K562 (cell line): ENCODE data around the gene ARL10. TPM values are rescaled to one million over a fixed set of nuclear protein-coding genes. Genes with fewer than 3 reads are reported as not detected.

Source experiments
- ATAC-seq: fragments of 200-7000 bp; cut with Tn5 transposase; 3 replicates; pipeline ENCODE4 v1.9.1; 2020; ENCODE audit warnings: moderate library complexity
- BruUV-seq: library from RNA; stranded (reverse); fragments of 400-500 nt; replicated peaks from 2 replicates; lab custom pipeline; 2021; lab: Mats Ljungman, UMichigan
- CTCF ChIA-PET: fragments of 300-600 bp; formaldehyde crosslinking; extraction: SDS; loops from one replicate; lab custom pipeline; 2021; ENCODE audit warnings: low intra/inter-chr PET ratio; lab: Yijun Ruan, JAX
- POLR2A ChIA-PET: fragments of 300-600, 350-650 bp; sonication (Branson Sonifier 250); formaldehyde crosslinking; extraction: SDS; loops from one replicate; lab custom pipeline; 2021; ENCODE audit warnings: antibody characterized with exemption, inconsistent platforms; lab: Yijun Ruan, JAX
- DNase-seq, 4 experiments: peaks; one replicate each; pipeline versions ENCODE4 v3.0.0 to v3.0.0-alpha.2; 2011 to 2018; ENCODE audit warnings: low spot score in 3 of 4, mixed read lengths in 3 of 4; ENCODE audit errors: extremely low read depth in 1 of 4
- FAIRE-seq: peaks from 2 replicates; lab custom pipeline; 2011; peaks lifted over from hg19 to GRCh38; lab: Jason Lieb, UNC
- H2AFZ ChIP-seq: 2 replicates; pipeline ENCODE4 v1.6.0; 2011; ENCODE audit warnings: low read depth, low read length, control low read depth, inconsistent platforms
- H3K27ac ChIP-seq: fragments of 200-600 bp; 3 replicates; pipeline ENCODE4 v1.8.0; 2011; ENCODE audit warnings: low read depth, mild to moderate bottlenecking, control low read depth, inconsistent platforms, low read length, moderate library complexity, mixed read lengths; ENCODE audit errors: extremely low read depth
- H3K27me3 ChIP-seq, 2 experiments: fragments of 300-600 bp in 1 of 2; 2 replicates in 1 of 2; 3 replicates in 1 of 2; pipeline versions ENCODE4 v1.6.0 to v1.8.0; 2011; ENCODE audit warnings: inconsistent platforms in 2 of 2, low read length in 2 of 2, mild to moderate bottlenecking in 1 of 2, mixed read lengths in 1 of 2, moderate library complexity in 1 of 2; ENCODE audit not compliant: control insufficient read depth in 2 of 2, insufficient read depth in 2 of 2
- H3K36me3 ChIP-seq: fragments of 300-600 bp; 3 replicates; pipeline ENCODE4 v1.8.0; 2011; ENCODE audit warnings: mild to moderate bottlenecking, low read length, inconsistent platforms; ENCODE audit not compliant: control insufficient read depth, insufficient read depth
- H3K4me1 ChIP-seq, 2 experiments: fragments of 200-600 bp in 1 of 2; replicated peaks in 1 of 2; 2 replicates in 1 of 2; 3 replicates in 1 of 2; pipeline versions ENCODE4 v1.5.1 to v1.8.0; 2011; ENCODE audit warnings: inconsistent platforms in 2 of 2, low read length in 2 of 2, mild to moderate bottlenecking in 1 of 2, mixed read lengths in 1 of 2, moderate library complexity in 1 of 2; ENCODE audit not compliant: control insufficient read depth in 2 of 2, insufficient read depth in 2 of 2
- H3K4me2 ChIP-seq: 2 replicates; pipeline ENCODE4 v1.6.1; 2011; ENCODE audit warnings: low read length, control low read depth, inconsistent platforms, mixed read lengths; ENCODE audit not compliant: insufficient read depth
- H3K4me3 ChIP-seq: fragments of 200-600 bp; sonication (generic), shearing (Covaris generic); 2 replicates; pipeline ENCODE4 v1.5.1; 2016; ENCODE audit warnings: control low read depth, inconsistent platforms
- H3K79me2 ChIP-seq: fragments of 200-600 bp; 3 replicates; pipeline ENCODE4 v1.8.0; 2011; ENCODE audit warnings: low read length, inconsistent platforms; ENCODE audit not compliant: control insufficient read depth, insufficient read depth
- H3K9ac ChIP-seq, 2 experiments: 2 replicates each; pipeline versions ENCODE4 v1.6.0 to v1.6.1; 2011; ENCODE audit warnings: low read depth in 2 of 2, low read length in 2 of 2, control low read depth in 1 of 2, inconsistent platforms in 1 of 2, mild to moderate bottlenecking in 1 of 2, mixed read lengths in 1 of 2; ENCODE audit not compliant: insufficient read depth in 1 of 2
- H3K9me1 ChIP-seq: one replicate; pipeline ENCODE4 v1.6.0; 2011; ENCODE audit warnings: inconsistent platforms, mild to moderate bottlenecking, low read length, moderate library complexity; ENCODE audit not compliant: control insufficient read depth, insufficient read depth
- H3K9me3 ChIP-seq: replicated peaks from 2 replicates; pipeline ENCODE4 v1.5.1; 2011; ENCODE audit warnings: low read depth, low read length, inconsistent platforms; ENCODE audit not compliant: control insufficient read depth, insufficient read depth
- H4K20me1 ChIP-seq: replicated peaks from 2 replicates; pipeline ENCODE4 v1.6.1; 2011; ENCODE audit warnings: low read length, inconsistent platforms, mixed read lengths; ENCODE audit not compliant: control insufficient read depth, insufficient read depth
- ATF7 ChIP-seq: fragments of 450-650 bp; IDR thresholded peaks from 2 replicates; pipeline ENCODE4 v1.7.1; 2014; ENCODE audit warnings: mild to moderate bottlenecking, moderate library complexity
- BCLAF1 ChIP-seq, 2 experiments: fragments of 450-650 bp in 1 of 2; IDR thresholded peaks; 2 replicates each; pipeline ENCODE4 v1.6.1; 2011 to 2017; ENCODE audit warnings: low read depth in 2 of 2, antibody characterized with exemption in 1 of 2, borderline replicate concordance in 1 of 2, low read length in 1 of 2, mild to moderate bottlenecking in 1 of 2, mixed read lengths in 1 of 2; ENCODE audit not compliant: control insufficient read depth in 1 of 2
- CBFB ChIP-seq: sonication (generic); formaldehyde crosslinking; IDR thresholded peaks from 2 replicates; pipeline ENCODE4 v1.4.0; 2020; ENCODE audit warnings: mild to moderate bottlenecking, missing genetic modification reagents
- E2F4 ChIP-seq: sonication (generic); formaldehyde crosslinking; IDR thresholded peaks from 2 replicates; pipeline ENCODE4 v1.8.0; 2022; ENCODE audit warnings: mild to moderate bottlenecking, low read depth, missing genetic modification reagents
- MEIS2 ChIP-seq: fragments of 450-650 bp; IDR thresholded peaks from 2 replicates; pipeline ENCODE4 v1.6.1; 2014; ENCODE audit warnings: mild to moderate bottlenecking; ENCODE audit not compliant: partially characterized antibody
- NCOA4 ChIP-seq: fragments of 450-650 bp; IDR thresholded peaks from 2 replicates; pipeline ENCODE4 v1.6.1; 2018; ENCODE audit warnings: mild to moderate bottlenecking; ENCODE audit not compliant: partially characterized antibody
- NRF1 ChIP-seq, 2 experiments: fragments of 450-650 bp; IDR thresholded peaks in 1 of 2; conservative IDR thresholded peaks in 1 of 2; 2 replicates each; pipeline ENCODE4 v1.6.1; 2014; ENCODE audit warnings: mild to moderate bottlenecking in 2 of 2
- OTX1 ChIP-seq: fragments of 450-650 bp; formaldehyde crosslinking; IDR thresholded peaks from 2 replicates; pipeline ENCODE4 v1.4.0; 2022; ENCODE audit warnings: mild to moderate bottlenecking
- PHF21A ChIP-seq: fragments of 450-650 bp; IDR thresholded peaks from 2 replicates; pipeline ENCODE4 v1.6.1; 2017; ENCODE audit warnings: low read depth, borderline replicate concordance
- SIN3B ChIP-seq: fragments of 450-650 bp; IDR thresholded peaks from 2 replicates; pipeline ENCODE4 v1.6.1; 2017; ENCODE audit warnings: low read depth, mild to moderate bottlenecking, moderate library complexity
- SMARCE1 ChIP-seq: fragments of 450-650 bp; IDR thresholded peaks from 2 replicates; pipeline ENCODE4 v1.7.1; 2016; ENCODE audit warnings: mild to moderate bottlenecking
- STAT5B ChIP-seq: fragments of 250-450 bp; sonication (Bioruptor Pico); IDR thresholded peaks from 2 replicates; pipeline ENCODE4 v1.8.0; 2021; ENCODE audit warnings: mild to moderate bottlenecking, inconsistent platforms
- TAL1 ChIP-seq: fragments of 450-650 bp; IDR thresholded peaks from 2 replicates; pipeline ENCODE4 v1.6.1; 2016; ENCODE audit warnings: mild to moderate bottlenecking
- TBP ChIP-seq: optimal IDR thresholded peaks from 2 replicates; pipeline ENCODE3; 2011; ENCODE audit warnings: low read depth, low read length, improper control_type of control experiment
- TCF3 ChIP-seq: sonication (generic); formaldehyde crosslinking; IDR thresholded peaks from 2 replicates; pipeline ENCODE4 v1.4.0; 2020; ENCODE audit warnings: mild to moderate bottlenecking, missing genetic modification reagents
- THRA ChIP-seq: fragments of 450-650 bp; IDR thresholded peaks from 2 replicates; pipeline ENCODE4 v1.6.1; 2017; ENCODE audit warnings: mild to moderate bottlenecking, moderate library complexity
- ZEB2 ChIP-seq: fragments of 450-650 bp; IDR thresholded peaks from 2 replicates; pipeline ENCODE4 v1.6.1; 2016
- ZNF197 ChIP-seq: fragments of 200-800 bp; sonication (Bioruptor generic); IDR thresholded peaks from 2 replicates; pipeline ENCODE4 v1.6.1; 2016; ENCODE audit warnings: low read depth, missing genetic modification characterization, missing compliant biosample characterization
- ZNF785 ChIP-seq: fragments of 250-450 bp; sonication (Bioruptor Pico); IDR thresholded peaks from 2 replicates; pipeline ENCODE4 v1.4.0; 2020; ENCODE audit warnings: mild to moderate bottlenecking
- WGBS: fragments of 100-300 bp; shearing (Covaris generic); methylation state at CpG from one replicate; pipeline ENCODE4 v1.1.6; 2016; ENCODE audit warnings: low coverage, mixed read lengths; ENCODE audit not compliant: insufficient coverage; ENCODE audit errors: missing lambda C conversion rate; 5-methylcytosine and 5-hydroxymethylcytosine counted together
- in situ Hi-C: fragments of 300-500 bp; cut with MboI; formaldehyde crosslinking; loops from 4 replicates; pipeline ENCODE4 v1.15.0; 2018; ENCODE audit warnings: inconsistent platforms, mixed read lengths
- intact Hi-C: fragments of 100-400 bp; cut with micrococcal nuclease; formaldehyde crosslinking; loops from 2 replicates; pipeline ENCODE4 v1.14.2; 2022
- polyA plus RNA-seq, 8 experiments: library from polyadenylated mRNA; depleted of rRNA in 4 of 8; stranded (reverse) in 5 of 8; unstranded in 3 of 8; fragments of >200 nt; fragmentation: Nextera tagmentation in 2 of 8; fragmentation: Illumina TruSeq in 1 of 8; extraction: Ambion mirVana in 2 of 8; extraction: Trizol in 1 of 8; gene quantifications; 2 replicates each; pipeline versions ENCODE4 v1.2.1 to v1.2.3, GENCODE V29; 2011 to 2014; ENCODE audit warnings: inconsistent platforms in 1 of 8, missing spikeins in 1 of 8
- total RNA-seq, 7 experiments: library from RNA; depleted of rRNA in 6 of 7; stranded (reverse); fragments of >200 nt in 6 of 7; fragmentation: Illumina TruSeq in 2 of 7; extraction: Trizol in 2 of 7; gene quantifications; 2 replicates each; pipeline versions ENCODE4 v1.2.1 to v1.2.3, GENCODE V29; 2011 to 2021; ENCODE audit warnings: low replicate concordance in 1 of 7

ARL10 gene
- total and polyA plus RNA-seq, 9 of the 15 experiments (the other 6 are each of a cell fraction or from before 2014, with no cell fraction given), result under 0.01 to 0.40 (median 0.34) TPM; not detected in 3

GRCh38 chr5:176420972-176421544, 55.8 kb downstream of the ARL10 start:
- ATAC-seq, result no peak
- Histone ChIP-seq H3K9me3 (peaks cover 6% of the 10 kb centered on the region), H4K20me1 (no peaks in the 10 kb centered on the region), H3K79me2 (peaks cover 2% of the 10 kb centered on the region), H3K9me1 (no peaks in the 10 kb centered on the region), H3K9ac (no peak overlapping the region), H3K27me3 (no peaks in the 10 kb centered on the region), H2AFZ (no peak overlapping the region), H3K4me3 (no peak overlapping the region), H3K4me2 (no peak overlapping the region), H3K4me1 (peaks cover 5 to 11% of the 10 kb centered on the region in 2 experiments; a peak in 4 of 5 replicates), H3K27ac (no peak overlapping the region), H3K36me3 (no peaks in the 10 kb centered on the region)
- in situ Hi-C loops (no loop called here), intact Hi-C loops (no loop called here)
- DNase-seq, result peak in 1 of 4 experiments; percentile 56
- POLR2A ChIA-PET, result interaction anchor here (0.9 to 1.0 kb wide), 2 partner anchors 9 to 149 kb away, joined by 3 read pairs; no protein-coding TSS in a partner anchor
- no peak for FAIRE-seq
- WGBS, result 0% methylated on average over 2 of the region's 2 CpGs
- CTCF ChIA-PET, result no interaction called here
- BruUV-seq, result no TSS peak
- no peak for TF ChIP-seq SIN3B
- no peak for TF ChIP-seq THRA
- no peak for TF ChIP-seq ZNF785 (CRISPR knock-in tag)
- TF ChIP-seq ZEB2, result peak; percentile 39; the same call in 1 of the 2 replicates
- no peak for TF ChIP-seq ZNF197 (CRISPR knock-in tag)
- TF ChIP-seq ATF7, result no peak
- no peak for TF ChIP-seq CBFB
- no peak for TF ChIP-seq STAT5B (CRISPR knock-in tag)
- no peak for TF ChIP-seq BCLAF1 (IDR thresholded peaks at IDR 0.05; ENCODE audit: borderline replicate concordance in 1 of 2, control insufficient read depth in 1 of 2, low read depth in 2 of 2, low read length in 1 of 2)
- TF ChIP-seq NRF1 (conservative IDR thresholded peaks at IDR 0.05 in 1 of 2, IDR thresholded peaks at IDR 0.05 in 1 of 2), result no peak
- peak; percentile 56 for TF ChIP-seq TCF3
- TF ChIP-seq SMARCE1, result peak; percentile 64; the same call in 1 of the 2 replicates
- no peak for TF ChIP-seq PHF21A
- TF ChIP-seq E2F4, result no peak
- no peak for TF ChIP-seq OTX1
- TF ChIP-seq NCOA4, result no peak
- TF ChIP-seq TAL1, result peak; percentile 71
- TF ChIP-seq MEIS2, result peak; percentile 35
- TF ChIP-seq TBP, result no peak
